GM21515 (cell line): ENCODE results near the gene PSMG3.

ENCODE experiments used
- ATAC-seq: cut with Tn5 transposase; IDR thresholded peaks from one replicate; pipeline ENCODE4 v1.9.1; 2021; ENCODE audit not compliant: unreplicated experiment

The PSMG3 gene, protein sequence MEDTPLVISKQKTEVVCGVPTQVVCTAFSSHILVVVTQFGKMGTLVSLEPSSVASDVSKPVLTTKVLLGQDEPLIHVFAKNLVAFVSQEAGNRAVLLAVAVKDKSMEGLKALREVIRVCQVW

DNA sequence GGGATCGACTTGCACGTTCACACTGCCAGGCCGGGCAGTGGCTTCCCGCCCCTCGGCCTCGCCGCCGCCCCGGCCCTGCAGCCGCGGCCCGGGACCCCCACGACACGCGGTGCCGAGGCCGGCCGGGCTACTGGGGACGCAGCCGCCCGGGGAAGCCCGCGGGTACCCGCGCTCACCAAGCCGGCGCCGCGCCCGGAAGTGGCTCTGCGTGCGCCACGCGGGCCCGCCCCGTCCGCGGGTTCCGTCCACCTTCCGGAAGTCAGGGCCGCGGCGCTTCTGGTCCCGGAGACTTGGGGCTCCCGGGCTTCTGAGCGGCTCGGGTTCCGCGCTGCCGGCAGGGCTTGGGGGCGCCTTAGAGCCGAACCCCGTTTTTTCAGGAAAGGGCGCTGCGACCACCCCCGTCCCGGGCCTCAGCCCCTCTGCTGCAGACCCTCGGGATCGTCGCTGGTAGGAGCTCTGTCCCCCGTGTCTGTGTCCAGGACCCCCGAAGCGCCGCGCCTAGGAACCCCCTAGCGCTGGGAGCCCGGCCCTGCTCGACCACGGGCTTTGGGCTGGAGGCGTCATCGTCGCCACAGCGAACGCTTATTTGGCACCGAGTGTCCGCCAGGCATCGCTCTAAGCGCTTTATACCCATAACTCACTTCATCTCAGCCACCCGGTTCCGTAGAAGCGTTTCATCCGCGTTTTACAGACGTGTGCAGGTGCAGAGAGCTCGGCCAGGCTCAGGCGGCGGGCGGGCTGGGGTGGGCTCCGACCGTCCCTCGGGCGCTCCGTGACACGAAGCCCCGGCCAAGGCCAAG, at the start of gene PSMG3:
Gene PSMG3 (minus strand): TSS at position 200 of the 800 bp plus-strand sequence. CDS start 693 bp downstream, outside the sequence.
- ATAC-seq, result peak; percentile 89

DNA sequence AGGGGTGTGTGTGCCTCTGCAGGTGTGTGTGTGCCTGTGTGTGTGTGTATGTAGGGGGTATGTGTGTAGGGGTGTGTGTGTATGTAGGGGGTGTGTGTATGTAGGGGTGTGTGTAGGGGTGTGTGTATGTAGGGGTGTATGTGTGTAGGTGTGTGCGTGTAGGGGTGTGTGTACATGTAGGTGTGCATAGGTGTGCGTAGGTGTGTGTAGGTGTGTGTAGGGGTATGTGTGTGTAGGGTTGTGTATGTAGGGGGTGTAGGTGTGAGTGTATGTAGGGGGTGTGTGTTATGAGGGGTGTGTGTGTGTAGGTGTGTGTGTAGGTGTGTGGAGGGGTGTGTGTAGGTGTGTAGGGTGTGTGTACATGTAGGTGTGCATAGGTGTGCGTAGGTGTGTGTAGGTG, 48.6 kb upstream of the PSMG3 start:
- ATAC-seq, result no peak

DNA sequence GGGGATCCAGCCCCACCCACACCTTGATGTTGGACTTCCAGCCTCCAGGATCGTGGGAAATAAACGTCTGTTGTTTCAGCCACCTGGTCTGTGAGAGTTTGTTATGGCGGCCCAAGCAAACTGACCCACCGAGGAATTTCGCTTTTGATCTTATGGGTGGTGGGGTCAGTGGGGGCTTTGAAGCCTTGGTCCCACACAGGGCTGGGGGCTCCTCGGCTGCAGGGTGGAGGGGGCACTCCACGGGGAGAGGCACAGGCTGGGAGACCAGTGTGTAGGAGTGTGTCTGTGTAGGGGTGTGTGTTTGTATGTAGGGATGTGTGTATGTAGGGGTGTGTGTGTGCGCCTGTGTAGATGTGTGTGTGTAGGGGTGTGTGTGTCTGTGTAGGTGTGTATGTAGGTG, 48.1 kb upstream of the PSMG3 start:
- no peak for ATAC-seq

DNA sequence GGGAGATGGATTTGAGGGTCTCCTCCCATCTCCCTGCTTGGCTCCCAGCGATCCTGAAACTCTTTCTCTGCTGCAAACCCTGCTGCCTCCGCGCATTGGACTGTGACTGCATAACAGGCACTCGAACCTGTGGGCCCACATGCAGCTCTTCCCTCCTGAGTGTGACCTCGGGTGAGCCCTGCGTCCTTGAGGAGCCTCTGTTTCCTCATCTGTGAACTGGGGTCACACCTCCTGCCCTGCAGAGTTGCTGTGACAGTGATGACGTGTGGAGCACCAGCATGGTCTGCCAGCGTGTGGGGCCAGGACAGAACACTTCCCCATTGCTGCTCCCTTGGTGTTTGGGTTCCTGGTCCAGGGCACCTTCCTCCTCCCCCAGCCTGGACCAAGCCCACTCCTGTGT, 46.9 kb upstream of the PSMG3 start:
- ATAC-seq, result no peak

DNA sequence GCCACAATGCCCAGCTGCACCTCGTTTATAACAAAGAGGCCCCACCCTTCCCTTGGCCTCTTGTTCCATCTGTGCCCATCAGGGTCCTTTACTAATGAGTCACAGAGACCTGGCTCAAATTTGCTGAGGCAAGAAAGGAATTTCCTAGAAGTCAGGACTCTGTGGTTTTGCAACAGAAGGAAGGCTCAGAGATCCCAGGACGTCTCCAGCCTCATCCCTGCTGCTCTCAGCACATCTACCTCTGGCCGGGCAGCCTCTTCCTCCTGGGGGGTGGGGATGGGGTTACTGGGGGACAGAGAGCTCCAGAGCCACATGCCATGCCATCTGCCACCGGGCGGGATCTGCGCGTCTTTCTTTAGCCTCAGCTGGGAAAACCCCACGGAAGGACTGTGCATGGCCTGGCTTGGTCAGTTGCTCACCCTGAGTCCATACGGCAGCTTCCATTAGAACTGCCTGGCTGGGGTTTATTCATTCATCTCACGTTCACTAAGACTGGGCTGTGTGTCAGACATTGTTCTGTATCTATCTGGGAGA, 41.9 kb upstream of the PSMG3 start:
- ATAC-seq, result no peak

DNA sequence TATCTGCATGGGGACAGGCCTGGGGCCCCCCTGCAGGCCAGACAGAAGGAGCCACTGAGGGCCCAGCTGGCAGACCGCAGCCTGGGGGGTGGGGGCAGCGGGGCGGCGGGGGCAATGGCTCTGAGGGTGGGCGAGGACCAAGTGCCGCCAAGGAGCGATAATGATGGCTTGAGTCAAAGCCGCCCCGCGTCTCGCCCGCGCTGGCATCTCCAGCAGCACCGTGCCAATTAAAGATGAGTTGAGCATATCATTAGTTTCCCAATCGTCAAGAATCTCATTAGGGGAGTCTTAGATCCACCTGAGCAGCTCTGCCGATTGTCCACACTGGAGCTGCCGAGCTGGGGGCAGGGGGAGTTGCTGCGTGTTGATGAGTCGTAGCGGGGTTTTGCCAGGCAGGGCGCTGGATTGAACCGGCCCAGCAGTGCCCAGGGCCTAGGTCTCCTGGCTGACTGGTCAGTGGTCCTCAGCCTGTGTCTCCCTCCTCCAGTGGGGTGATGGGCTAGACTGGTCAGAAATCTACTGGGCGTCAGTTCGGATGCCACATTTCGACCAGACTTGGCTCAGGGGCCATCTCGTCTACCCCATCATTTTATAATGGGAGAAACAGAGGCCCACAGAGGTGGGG, 41.0 kb upstream of the PSMG3 start:
- no peak for ATAC-seq

DNA sequence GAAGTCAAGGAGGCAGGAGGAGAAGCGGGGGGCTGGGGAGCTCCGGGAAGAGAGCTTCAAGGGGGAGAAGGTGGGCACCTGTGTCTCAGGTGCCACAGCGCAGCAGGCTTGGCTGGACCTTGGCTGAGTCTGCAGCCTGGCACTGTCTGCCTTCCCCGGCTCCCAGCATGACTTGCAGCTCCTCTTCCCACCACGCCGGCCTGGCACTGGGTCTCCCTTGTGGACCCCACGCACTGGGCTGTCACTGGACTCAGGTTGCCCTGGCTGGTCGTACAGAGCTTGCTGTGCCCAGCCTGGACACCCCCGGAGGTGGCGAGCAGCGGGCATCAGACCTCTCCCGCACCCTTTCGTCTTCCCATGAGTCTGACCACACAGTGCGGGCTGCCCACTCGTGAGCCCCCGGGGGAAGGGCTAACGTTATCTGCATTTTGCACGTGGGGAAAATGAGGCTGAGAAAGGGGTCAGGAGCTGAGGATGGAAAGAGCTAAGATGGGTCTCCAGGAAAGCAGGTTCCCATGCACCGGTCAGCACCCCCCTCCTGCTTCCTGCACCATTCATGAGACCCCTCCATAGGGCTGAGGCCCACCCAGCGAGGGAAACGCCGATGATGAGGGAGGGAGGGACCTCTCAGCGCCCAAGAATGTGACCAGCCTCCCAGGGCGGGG, 40.3 kb upstream of the PSMG3 start:
- no peak for ATAC-seq

DNA sequence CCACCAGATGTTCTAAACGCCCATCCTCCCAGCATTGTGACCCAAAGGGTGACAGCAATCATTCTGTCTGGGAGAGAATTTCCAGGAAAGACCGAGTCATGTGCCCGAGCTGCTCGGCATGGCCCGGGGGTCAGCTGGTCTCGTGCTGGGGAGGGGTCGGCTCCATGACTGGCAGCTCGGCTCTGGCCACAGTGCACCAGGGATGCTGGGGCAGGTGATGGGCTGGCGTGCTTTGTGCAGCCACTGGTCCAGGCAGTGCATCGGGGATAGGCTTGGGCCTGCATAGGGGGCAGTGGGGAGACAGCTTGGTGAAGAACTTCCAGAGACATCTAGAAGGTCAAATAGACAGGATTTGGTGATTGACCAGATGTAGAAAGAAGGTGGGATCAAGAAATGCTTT, 39.2 kb upstream of the PSMG3 start:
- ATAC-seq, result no peak

DNA sequence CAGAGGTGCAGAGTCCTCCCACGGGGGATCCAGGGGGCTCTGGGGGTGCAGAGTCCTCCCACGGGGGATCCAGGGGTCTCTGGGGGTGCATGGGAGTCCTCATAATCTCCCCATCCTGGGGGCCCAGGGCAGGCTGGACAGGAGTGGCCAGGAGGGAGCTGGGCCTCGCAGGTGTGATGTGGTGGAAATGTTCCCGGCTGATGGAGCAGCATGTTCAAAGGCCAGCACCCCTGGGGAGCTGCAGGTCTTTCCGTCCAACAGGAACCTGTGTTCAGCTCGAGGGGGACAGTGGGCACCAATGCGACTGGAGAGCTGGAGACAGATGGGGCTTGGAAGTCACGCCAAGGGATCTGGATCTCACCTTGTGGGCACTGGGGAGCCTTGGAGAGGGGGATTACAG, 38.5 kb upstream of the PSMG3 start:
- no peak for ATAC-seq

DNA sequence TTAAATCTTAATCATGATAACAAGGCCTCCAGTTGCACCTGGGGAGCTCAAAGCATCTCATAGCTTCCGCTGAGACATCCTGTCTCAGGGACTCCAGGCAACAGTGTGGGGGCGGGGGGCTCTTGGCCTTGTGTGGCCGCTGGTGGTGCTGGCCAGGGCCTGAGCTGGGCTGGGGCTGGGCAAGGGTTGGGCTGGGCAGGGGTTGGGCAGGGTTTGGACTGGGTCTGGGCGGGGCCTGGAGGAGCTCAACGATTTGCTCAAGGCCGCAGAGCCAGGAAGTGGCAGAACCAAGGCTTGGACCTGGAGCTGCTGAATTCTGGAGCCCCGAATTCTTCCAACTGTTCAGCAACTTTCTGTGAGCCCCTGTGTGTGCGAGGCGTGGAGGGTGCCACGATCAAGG, 37.9 kb upstream of the PSMG3 start:
- ATAC-seq, result no peak

DNA sequence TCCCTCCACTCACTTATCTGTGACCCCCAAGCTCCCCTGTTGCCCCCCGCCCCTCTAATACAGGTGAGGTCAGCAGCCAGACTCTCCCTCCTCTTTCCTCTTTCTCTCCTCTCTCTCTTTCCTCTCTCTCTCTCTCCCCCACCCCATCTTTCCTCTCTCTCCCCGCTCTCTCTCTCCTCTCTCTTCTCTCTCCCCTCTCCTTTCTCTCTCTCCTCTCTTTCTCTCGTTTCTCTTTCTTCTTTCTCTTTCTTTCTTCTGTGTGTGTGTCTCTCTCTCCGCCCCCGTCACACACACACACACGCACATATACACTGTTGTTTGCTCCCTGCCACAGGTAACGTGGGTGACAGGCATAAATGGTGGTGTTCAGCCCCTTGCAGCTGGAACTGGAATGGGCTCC, 37.2 kb upstream of the PSMG3 start:
- ATAC-seq, result no peak

DNA sequence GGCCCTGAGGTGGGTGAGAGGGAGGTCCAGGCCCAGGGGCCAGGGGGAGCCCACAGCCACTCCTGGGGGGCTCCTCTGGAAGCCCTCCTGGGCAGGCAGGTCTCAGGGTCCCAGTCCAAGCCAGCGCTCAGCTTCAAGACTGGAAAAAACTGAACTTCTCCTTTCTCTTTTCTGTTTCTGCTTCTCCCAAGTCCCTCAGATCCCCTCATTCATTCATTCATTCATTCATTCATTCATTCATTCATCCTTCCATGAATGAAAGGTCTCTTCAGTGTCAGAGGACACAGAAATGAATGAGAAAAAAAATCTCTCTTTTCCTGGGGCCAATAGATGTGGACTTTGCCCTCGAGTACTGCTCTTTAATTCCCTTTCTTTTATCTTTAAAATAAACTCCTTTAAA, 34.6 kb upstream of the PSMG3 start:
- ATAC-seq, result no peak

DNA sequence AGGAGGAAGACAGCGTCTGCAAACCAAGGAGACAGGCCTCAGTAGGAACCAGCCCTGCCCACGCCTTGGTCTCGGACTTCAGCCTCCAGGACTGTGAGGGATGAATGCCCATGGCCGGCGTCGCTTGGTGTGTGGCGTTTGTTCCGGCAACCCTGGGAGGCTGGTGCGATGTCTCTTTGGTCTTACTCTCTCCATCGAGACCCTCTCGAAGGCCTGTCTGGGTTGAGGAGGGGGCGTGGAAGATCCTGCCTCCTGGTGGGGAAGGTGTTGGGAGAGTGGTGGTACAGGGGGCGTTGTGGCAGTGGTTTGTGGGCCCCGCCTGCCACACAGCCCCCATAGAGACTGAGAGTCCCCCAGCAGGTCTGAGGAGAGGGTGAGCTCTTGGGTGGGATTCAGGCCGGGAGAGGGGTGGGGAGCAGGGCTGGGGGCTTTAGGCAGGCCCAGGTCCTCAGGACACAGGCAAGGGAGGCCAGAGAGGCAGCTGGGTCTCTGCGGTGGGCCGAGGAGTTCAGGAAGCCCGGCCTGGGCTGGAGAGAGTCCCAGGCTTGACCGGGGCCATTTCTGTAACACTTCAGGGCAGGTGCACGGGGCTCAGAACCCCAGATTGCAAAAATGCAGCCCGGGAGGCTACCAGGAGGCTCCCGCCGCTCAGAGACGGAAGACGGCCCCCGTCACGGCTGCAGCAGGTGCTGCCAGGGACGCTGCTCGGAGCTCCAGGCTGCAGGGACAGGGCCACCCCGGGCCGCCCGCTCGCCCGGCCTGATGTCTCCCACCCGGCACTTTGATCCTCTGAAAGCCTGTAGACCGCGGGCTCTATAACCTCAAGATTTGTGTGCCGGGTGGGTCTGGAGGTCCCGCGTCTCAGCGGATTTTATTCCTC, 33.8 kb upstream of the PSMG3 start:
- ATAC-seq, result no peak

DNA sequence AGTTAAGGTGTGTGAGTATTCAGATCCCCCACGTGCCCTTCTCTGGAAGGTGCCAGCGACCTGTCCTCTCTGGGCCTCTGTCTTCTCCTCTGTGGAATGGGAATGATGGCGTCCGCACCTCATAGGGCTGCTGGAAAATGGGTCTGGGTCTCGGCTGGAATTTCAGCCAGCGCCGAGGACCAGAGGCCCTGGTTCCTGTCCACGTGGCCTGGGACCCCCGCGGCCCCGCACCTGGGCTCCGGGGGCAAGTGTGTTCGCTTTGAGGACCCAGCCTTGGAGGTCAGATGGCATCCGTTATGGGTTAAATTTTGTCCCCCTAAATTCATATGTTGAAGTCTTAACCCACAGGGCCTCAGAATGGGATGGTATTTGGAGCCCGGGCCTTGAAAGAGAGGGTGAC, 32.6 kb upstream of the PSMG3 start:
- ATAC-seq, result no peak

DNA sequence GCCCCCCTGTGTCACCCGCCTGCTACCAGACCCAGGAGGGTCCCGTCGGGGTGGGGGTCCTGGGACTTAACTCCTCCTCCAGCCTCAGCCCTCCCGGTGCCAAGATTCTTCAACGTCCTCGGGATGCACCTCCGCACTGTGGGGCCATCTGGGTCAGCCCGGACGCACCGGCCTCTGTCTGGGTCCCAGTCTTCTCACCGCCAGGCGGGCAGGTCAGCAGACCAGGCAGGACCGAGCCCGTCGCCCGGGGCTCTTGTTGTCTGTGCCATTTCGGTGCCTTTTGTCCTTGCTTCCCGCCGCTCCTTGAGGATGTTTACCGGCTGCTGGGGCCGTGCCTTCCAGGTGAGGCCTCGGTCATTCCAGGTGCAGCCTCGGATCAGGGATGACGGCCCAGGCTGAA, 32.1 kb upstream of the PSMG3 start:
- ATAC-seq, result no peak

DNA sequence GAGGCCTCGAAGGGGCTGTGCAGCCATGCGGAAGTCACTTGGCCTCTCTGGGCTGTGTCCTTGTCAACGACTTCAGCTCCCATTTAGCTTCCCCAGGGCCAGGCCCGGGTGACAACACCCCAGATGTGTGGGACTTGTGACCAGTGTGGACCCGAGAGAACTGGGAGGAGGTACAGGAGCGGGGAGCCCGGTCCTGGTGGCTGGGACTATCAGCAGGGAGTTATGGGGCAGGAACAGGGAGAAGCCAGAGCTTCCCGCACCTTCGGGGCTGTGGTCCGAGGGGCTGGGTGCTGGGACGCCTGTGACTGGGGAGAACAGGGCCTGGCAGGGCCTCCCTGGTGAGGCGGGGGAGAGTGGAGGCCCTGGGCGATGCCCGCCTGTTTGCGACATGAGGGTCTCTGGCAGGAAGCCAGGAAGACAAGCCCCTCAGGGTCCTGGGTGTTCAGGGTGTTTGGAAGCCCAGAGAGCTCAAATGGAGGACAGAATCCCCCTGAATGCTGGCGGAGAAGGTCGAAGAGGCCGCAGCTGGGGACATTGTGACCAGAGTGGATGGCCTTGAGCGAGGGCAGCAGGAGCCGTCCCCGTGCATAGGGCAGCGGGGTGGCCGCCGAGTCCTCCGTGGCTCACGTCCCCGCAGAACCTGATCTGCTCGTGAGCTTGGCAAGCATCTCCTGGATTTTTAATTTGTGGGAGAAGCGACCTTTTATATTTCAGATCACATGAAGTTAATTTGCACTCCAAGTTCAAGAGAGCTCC, 30.0 kb upstream of the PSMG3 start:
- no peak for ATAC-seq

DNA sequence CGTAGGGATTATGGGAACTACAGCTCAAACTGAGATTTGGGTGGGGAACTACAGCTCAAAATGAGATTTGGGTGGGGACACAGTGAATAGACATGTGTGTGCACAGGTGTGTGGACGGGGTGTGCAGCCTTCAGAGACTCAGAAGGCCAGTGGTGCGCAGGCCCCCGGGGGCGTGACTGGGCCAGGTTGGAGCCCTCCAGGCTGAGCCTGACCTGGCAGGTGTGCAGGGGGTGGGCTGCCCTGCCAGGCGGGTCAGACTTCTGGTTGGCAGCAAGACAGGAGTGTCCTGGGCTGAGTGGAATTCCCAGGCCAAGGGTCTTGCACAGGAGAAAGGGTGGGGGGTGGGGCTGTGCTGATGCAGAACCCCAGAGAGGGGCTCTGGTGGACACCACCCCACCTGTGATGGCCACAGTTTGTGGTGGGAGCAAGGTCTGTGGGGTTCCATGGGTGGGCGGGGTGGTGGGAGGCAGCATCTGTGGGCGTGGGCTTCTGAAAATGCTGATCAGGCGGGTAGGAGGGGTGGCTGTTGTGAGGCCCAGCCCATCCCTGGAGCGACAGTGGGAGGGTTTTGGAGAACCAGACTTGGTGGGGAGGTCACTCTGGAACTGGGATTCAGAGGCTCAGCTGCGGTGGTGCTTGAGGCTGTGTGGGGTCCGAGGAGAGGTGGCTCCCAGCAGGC, 29.3 kb upstream of the PSMG3 start:
- ATAC-seq, result no peak

DNA sequence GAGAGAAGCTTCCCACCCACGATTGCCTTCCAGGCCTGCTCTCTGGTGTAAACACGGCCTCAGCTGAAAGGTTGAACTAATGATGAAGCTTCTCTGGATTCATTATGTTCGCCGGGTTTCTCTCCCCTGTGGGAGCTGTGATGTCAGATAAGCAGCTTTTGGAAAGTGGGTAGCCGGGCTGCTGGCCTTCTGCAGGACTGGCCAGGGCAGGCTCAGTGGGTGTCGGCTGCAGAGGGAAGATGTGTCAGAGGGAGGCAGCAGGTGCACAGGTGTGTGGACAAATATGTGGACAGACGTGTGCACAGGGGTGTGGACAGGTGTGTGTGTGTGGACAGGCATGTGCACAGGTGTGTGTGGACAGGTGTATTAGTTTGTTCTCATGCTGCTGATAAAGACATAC, 28.5 kb upstream of the PSMG3 start:
- ATAC-seq, result no peak

DNA sequence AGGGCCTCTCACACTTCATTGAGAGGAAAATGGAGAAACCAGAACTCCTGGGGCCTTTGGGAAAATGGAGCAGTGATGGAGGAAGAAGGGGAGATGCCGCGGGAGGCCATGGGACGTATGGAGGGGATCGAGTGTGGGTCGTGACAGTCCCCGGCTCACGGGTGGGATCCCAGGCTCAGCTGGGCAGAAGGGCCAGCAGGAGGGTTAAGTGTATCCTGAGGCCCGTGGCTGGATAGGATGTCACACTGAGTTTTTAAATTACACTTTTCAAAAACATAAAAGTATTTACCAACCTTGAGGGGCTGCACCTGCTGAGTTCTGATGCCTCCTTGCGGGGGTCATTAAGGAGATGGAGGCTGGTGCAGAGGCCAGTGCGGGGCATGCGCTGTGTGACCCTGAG, 28.0 kb upstream of the PSMG3 start:
- ATAC-seq, result no peak
